OCI-LY1 (cell line): ENCODE measurements around the gene ADAMTS17.

ENCODE experiments used
- H2AFZ ChIP-seq: fragments of 200-600 bp; sonication (generic), shearing (Covaris generic); 2 replicates; pipeline ENCODE4 v1.6.0; 2014; ENCODE audit warnings: antibody characterized with exemption, mild to moderate bottlenecking, low read length
- H3F3A ChIP-seq: fragments of 200-600 bp; sonication (generic), shearing (Covaris generic); 2 replicates; pipeline ENCODE4 v1.6.0; 2014; ENCODE audit warnings: mild to moderate bottlenecking, antibody characterized with exemption, low read length, moderate library complexity; ENCODE audit not compliant: insufficient read depth
- H3K27ac ChIP-seq: fragments of 200-600 bp; sonication (generic); 2 replicates; pipeline ENCODE4 v1.5.1; 2014; ENCODE audit warnings: low read length, mixed run types, mild to moderate bottlenecking, low read depth; ENCODE audit not compliant: poor library complexity, severe bottlenecking
- H3K27me3 ChIP-seq: fragments of 200-600 bp; sonication (generic); 2 replicates; pipeline ENCODE4 v1.6.0; 2014; ENCODE audit warnings: antibody characterized with exemption, mild to moderate bottlenecking, low read length, moderate library complexity; ENCODE audit not compliant: insufficient read depth
- H3K36me3 ChIP-seq: fragments of 200-600 bp; sonication (generic); 2 replicates; pipeline ENCODE4 v1.6.1; 2014; ENCODE audit warnings: mild to moderate bottlenecking, antibody characterized with exemption, low read length, moderate library complexity, mixed read lengths; ENCODE audit not compliant: insufficient read depth
- H3K4me1 ChIP-seq: fragments of 200-600 bp; sonication (generic); 2 replicates; pipeline ENCODE4 v1.5.1; 2014; ENCODE audit warnings: mild to moderate bottlenecking, low read length, moderate library complexity; ENCODE audit not compliant: insufficient read depth, severe bottlenecking
- H3K4me2 ChIP-seq: fragments of 200-600 bp; sonication (generic), shearing (Covaris generic); 2 replicates; pipeline ENCODE4 v1.6.1; 2014; ENCODE audit warnings: low read length
- H3K4me3 ChIP-seq: fragments of 200-600 bp; sonication (generic); 2 replicates; pipeline ENCODE4 v1.5.1; 2014; ENCODE audit warnings: low read length, low read depth, mild to moderate bottlenecking, mixed read lengths; ENCODE audit not compliant: poor library complexity, severe bottlenecking
- H3K79me2 ChIP-seq: fragments of 200-600 bp; shearing (Covaris generic); 2 replicates; pipeline ENCODE4 v1.6.1; 2016; ENCODE audit warnings: mixed run types, low read length, mixed read lengths; ENCODE audit not compliant: insufficient read depth
- H3K9ac ChIP-seq: fragments of 200-600 bp; sonication (generic), shearing (Covaris generic); 2 replicates; pipeline ENCODE4 v1.6.1; 2014; ENCODE audit warnings: mild to moderate bottlenecking, low read length, mixed read lengths
- H3K9me2 ChIP-seq: fragments of 200-600 bp; sonication (generic), shearing (Covaris generic); 2 replicates; pipeline ENCODE4 v1.6.1; 2014; ENCODE audit warnings: low read depth, mild to moderate bottlenecking, low read length, mixed read lengths
- H3K9me3 ChIP-seq: fragments of 200-600 bp; shearing (Covaris generic); 2 replicates; pipeline ENCODE4 v1.6.1; 2014; ENCODE audit warnings: low read length, mixed read lengths
- H4K20me1 ChIP-seq: fragments of 200-600 bp; sonication (generic), shearing (Covaris generic); 2 replicates; pipeline ENCODE4 v1.6.0; 2016; ENCODE audit warnings: mild to moderate bottlenecking, low read length; ENCODE audit not compliant: insufficient read depth
- CTCF ChIP-seq: fragments of 200-600 bp; sonication (generic), shearing (Covaris generic); IDR thresholded peaks from 2 replicates; pipeline ENCODE4 v1.5.1; 2017; ENCODE audit warnings: mild to moderate bottlenecking, antibody characterized with exemption, low read length, moderate library complexity, mixed read lengths
- EZH2 ChIP-seq: fragments of 200-600 bp; sonication (generic), shearing (Covaris generic); IDR thresholded peaks from 2 replicates; pipeline ENCODE4 v1.8.0; 2017; ENCODE audit warnings: borderline replicate concordance, mixed run types, mild to moderate bottlenecking, antibody characterized with exemption, low read length, moderate library complexity, mixed read lengths

The ADAMTS17 gene

GRCh38 chr15:100332231-100332630 lies 9.5 kb downstream of the ADAMTS17 start:
- H2AFZ ChIP-seq, result no peak overlapping the region
- H3K4me3 ChIP-seq, result no peak overlapping the region
- no peaks in the 10 kb centered on the region for H4K20me1 ChIP-seq
- no peaks in the 10 kb centered on the region for H3K9me2 ChIP-seq
- no peak overlapping the region for H3K27ac ChIP-seq
- H3K9me3 ChIP-seq, result no peaks in the 10 kb centered on the region
- H3K4me1 ChIP-seq, result no peaks in the 10 kb centered on the region
- H3K36me3 ChIP-seq, result no peaks in the 10 kb centered on the region
- H3F3A ChIP-seq, result no peaks in the 10 kb centered on the region
- TF ChIP-seq CTCF, result no peak
- no peak for TF ChIP-seq EZH2
- H3K4me2 ChIP-seq, result no peak overlapping the region
- H3K9ac ChIP-seq, result no peak overlapping the region
- H3K27me3 ChIP-seq, result 0 out of 2 replicates have a peak, but pooled peaks cover 4% of the 10 kb centered on the region
- H3K79me2 ChIP-seq, result no peaks in the 10 kb centered on the region

GRCh38 chr15:100330629-100331215 lies 11.1 kb downstream of the ADAMTS17 start:
- Histone ChIP-seq H3K4me3 (no peak overlapping the region), H3F3A (no peaks in the 10 kb centered on the region), H3K79me2 (no peaks in the 10 kb centered on the region), H3K27me3 (0 out of 2 replicates have a peak, but pooled peaks cover 4% of the 10 kb centered on the region), H3K36me3 (no peaks in the 10 kb centered on the region), H3K9me3 (no peaks in the 10 kb centered on the region), H3K9ac (no peak overlapping the region), H3K4me1 (no peaks in the 10 kb centered on the region), H2AFZ (no peak overlapping the region), H3K27ac (no peak overlapping the region), H4K20me1 (no peaks in the 10 kb centered on the region), H3K9me2 (no peaks in the 10 kb centered on the region), H3K4me2 (no peak overlapping the region)
- TF ChIP-seq EZH2 (no peak), CTCF (no peak)

GRCh38 chr15:100330221-100330620 lies 11.6 kb downstream of the ADAMTS17 start:
- Histone ChIP-seq H3K9me2 (no peaks in the 10 kb centered on the region), H3F3A (no peaks in the 10 kb centered on the region), H3K9me3 (no peaks in the 10 kb centered on the region), H3K4me3 (no peak overlapping the region), H3K79me2 (no peaks in the 10 kb centered on the region), H3K27me3 (0 out of 2 replicates have a peak, but pooled peaks cover 4% of the 10 kb centered on the region), H3K4me1 (no peaks in the 10 kb centered on the region), H3K27ac (no peak overlapping the region), H2AFZ (no peak overlapping the region), H3K9ac (no peak overlapping the region), H4K20me1 (no peaks in the 10 kb centered on the region), H3K4me2 (no peak overlapping the region), H3K36me3 (no peaks in the 10 kb centered on the region)
- TF ChIP-seq CTCF, result no peak
- no peak for TF ChIP-seq EZH2
